ENCODE data around the gene SLC35F6.

- TF ChIP-seq, protein P1, sequence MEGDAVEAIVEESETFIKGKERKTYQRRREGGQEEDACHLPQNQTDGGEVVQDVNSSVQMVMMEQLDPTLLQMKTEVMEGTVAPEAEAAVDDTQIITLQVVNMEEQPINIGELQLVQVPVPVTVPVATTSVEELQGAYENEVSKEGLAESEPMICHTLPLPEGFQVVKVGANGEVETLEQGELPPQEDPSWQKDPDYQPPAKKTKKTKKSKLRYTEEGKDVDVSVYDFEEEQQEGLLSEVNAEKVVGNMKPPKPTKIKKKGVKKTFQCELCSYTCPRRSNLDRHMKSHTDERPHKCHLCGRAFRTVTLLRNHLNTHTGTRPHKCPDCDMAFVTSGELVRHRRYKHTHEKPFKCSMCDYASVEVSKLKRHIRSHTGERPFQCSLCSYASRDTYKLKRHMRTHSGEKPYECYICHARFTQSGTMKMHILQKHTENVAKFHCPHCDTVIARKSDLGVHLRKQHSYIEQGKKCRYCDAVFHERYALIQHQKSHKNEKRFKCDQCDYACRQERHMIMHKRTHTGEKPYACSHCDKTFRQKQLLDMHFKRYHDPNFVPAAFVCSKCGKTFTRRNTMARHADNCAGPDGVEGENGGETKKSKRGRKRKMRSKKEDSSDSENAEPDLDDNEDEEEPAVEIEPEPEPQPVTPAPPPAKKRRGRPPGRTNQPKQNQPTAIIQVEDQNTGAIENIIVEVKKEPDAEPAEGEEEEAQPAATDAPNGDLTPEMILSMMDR (IDR thresholded peaks at IDR 0.05; ENCODE audit: extremely low read depth in 1 of 2, insufficient read depth in 1 of 2, low read depth in 1 of 2, low read length in 2 of 2): no peak
- TF ChIP-seq POLR2AphosphoS5 (IDR thresholded peaks at IDR 0.05; ENCODE audit: insufficient read depth, low read depth, low read length) (no peak), MYC (IDR thresholded peaks at IDR 0.05; ENCODE audit: low read depth, low read length) (no peak), EZH2 (IDR thresholded peaks at IDR 0.05; ENCODE audit: borderline replicate concordance, low read depth, low read length, severe bottlenecking) (no peak), GATA2 (IDR thresholded peaks at IDR 0.05; ENCODE audit: insufficient read depth, insufficient read length, low read depth, low read length) (no peak), POLR2A (IDR thresholded peaks at IDR 0.05; ENCODE audit: low read depth, low read length) (no peak)
- TF ChIP-seq, protein P2, sequence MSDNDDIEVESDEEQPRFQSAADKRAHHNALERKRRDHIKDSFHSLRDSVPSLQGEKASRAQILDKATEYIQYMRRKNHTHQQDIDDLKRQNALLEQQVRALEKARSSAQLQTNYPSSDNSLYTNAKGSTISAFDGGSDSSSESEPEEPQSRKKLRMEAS (IDR thresholded peaks at IDR 0.05; ENCODE audit: insufficient read depth, insufficient read length): no peak
Observed at GRCh38 chr2:26735097-26735496, 29.0 kb upstream of the SLC35F6 start.

Measured in endothelial cell of umbilical vein (primary cell).